ENCODE data around the gene SCAF8. TPM values are rescaled to one million over a fixed set of nuclear protein-coding genes. Genes with fewer than 3 reads are reported as not detected.
"Not testable (repeated sequence)": the region's sequence is repeated elsewhere in the genome, so short reads cannot be mapped to it uniquely, and the experiment has no call there.

Gene SCAF8
- total and polyA plus RNA-seq, 7 donors = 9.0 to 46.3 (median 37.1) TPM

DNA sequence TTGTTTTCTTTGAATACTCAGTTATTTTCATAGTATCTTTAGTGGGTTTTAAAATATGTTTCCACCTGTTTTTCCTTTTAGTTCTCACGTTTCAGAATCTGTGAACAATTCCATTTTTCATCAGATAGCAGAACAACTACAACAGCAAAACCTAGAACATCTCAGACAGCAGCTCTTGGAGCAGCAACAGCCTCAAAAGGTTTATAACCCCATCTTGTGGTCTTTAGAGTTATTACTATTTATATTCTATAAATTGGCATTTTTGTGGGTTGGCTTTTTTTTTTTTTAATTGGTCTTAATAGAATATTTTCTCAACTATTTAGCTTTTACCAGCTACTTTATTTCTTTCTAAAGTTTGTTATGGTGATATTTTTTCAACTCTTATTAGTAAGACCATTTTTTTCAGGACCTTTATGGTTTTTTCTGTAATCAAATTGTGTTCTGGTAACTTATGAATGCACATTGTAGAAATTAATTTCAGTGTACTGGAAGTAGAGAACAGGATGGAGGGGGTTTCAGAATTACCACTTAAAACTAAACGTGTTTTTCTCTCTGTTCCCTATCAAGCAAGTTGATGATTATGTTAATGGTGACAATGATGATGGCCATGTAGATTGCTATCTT lies 72.2 kb downstream of the SCAF8 start:
- H3K4me1 ChIP-seq = no peaks in the 10 kb centered on the region
- H3K36me3 ChIP-seq = peaks cover 0 to 58% (median 13%) of the 10 kb centered on the region in 4 donors
- no peak overlapping the region for H3K4me3 ChIP-seq
- H3K9me3 ChIP-seq = no peaks in the 10 kb centered on the region
- peak in 3 of 4 experiments; percentile 9 to 32 (median 24) for TF ChIP-seq CTCF (IDR thresholded peaks at IDR 0.05)
- no peak for TF ChIP-seq POLR2A (IDR thresholded peaks at IDR 0.05)
- no peak for DNase-seq
- 47 to 50% methylated on average over 2 of the region's 2 CpGs for WGBS, 2 donors
- H3K27me3 ChIP-seq = no peaks in the 10 kb centered on the region
- H3K27ac ChIP-seq = no peak overlapping the region
- intact Hi-C loops (cut with DNase I) = loop anchor here (1.0 to 5.0 kb wide), 3 partner anchors 73 to 653 kb away; partner anchors contain the start of gene SCAF8

DNA sequence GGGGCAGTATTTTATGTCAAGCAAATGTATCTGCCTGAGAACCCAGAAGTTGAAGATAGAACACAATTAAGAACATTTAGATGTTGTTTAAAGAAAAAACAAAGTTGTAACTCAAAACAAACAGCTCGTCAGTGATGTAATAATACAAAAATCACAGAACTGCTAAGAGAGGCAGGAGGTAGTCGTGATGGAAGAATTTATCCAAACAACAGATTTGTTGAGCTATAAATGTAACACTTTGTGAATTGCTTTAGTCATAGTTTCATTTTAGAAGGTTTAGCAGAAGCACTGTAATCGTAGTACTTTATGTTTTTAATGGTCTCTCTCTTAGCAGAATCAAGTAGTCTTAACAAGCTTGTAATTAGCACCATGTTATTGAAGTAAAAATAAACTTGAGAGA lies 73.6 kb downstream of the SCAF8 start:
- WGBS, 2 donors = 61 to 76% methylated on average over 3 of the region's 3 CpGs
- intact Hi-C loops (cut with DNase I) = loop anchor here (5.0 kb wide), 1 partner anchor 655 kb away; no protein-coding TSS in a partner anchor
- peaks cover 0 to 69% (median 19%) of the 10 kb centered on the region in 4 donors for H3K36me3 ChIP-seq
- no peaks in the 10 kb centered on the region for H3K9me3 ChIP-seq
- no peak overlapping the region for H3K4me3 ChIP-seq
- TF ChIP-seq EP300 (IDR thresholded peaks at IDR 0.05) (no peak), POLR2AphosphoS5 (IDR thresholded peaks at IDR 0.05) (no peak), CTCF (IDR thresholded peaks at IDR 0.05) (no peak), POLR2A (IDR thresholded peaks at IDR 0.05) (no peak)
- no peaks in the 10 kb centered on the region for H3K27me3 ChIP-seq
- peak overlapping the region in 1 of 4 donors; percentile 7 for H3K27ac ChIP-seq
- no peak for DNase-seq
- no peaks in the 10 kb centered on the region for H3K4me1 ChIP-seq

GRCh38 chr6:154811663-154812062 lies 78.4 kb downstream of the SCAF8 start:
- H3K4me3 ChIP-seq; DNase-seq; H3K4me1 ChIP-seq; intact Hi-C loops (cut with DNase I); H3K27me3 ChIP-seq; H3K27ac ChIP-seq; H3K9me3 ChIP-seq: not testable (repeated sequence)
- peaks cover 0 to 95% (median 28%) of the 10 kb centered on the region in 4 donors for H3K36me3 ChIP-seq
- WGBS, 2 donors = 94 to 99% methylated on average over 3 of the region's 3 CpGs

- H3K4me3 ChIP-seq = no peak overlapping the region
- H3K4me1 ChIP-seq = no peaks in the 10 kb centered on the region
- TF ChIP-seq POLR2AphosphoS5 (IDR thresholded peaks at IDR 0.05) (no peak), POLR2A (IDR thresholded peaks at IDR 0.05) (no peak), EP300 (IDR thresholded peaks at IDR 0.05) (no peak), CTCF (IDR thresholded peaks at IDR 0.05) (no peak)
- no peak for DNase-seq
- 79 to 93% methylated on average over 7 of the region's 7 CpGs for WGBS, 2 donors
- H3K27me3 ChIP-seq = no peaks in the 10 kb centered on the region
- intact Hi-C loops (cut with DNase I) = no loop called here
- peaks cover 0 to 99% (median 22%) of the 10 kb centered on the region in 4 donors for H3K36me3 ChIP-seq
- H3K9me3 ChIP-seq = no peaks in the 10 kb centered on the region
- H3K27ac ChIP-seq = no peak overlapping the region
Observed at GRCh38 chr6:154814063-154814462, 80.8 kb downstream of the SCAF8 start.

GRCh38 chr6:154815938-154816820 lies 83.0 kb downstream of the SCAF8 start:
- WGBS, 2 donors = 73 to 75% methylated on average over 5 of the region's 5 CpGs
- DNase-seq = no peak
- H3K27me3 ChIP-seq = no peaks in the 10 kb centered on the region
- intact Hi-C loops (cut with DNase I) = no loop called here
- H3K4me1 ChIP-seq = no peaks in the 10 kb centered on the region
- H3K9me3 ChIP-seq = no peaks in the 10 kb centered on the region
- no peak for TF ChIP-seq EP300 (IDR thresholded peaks at IDR 0.05)
- no peak for TF ChIP-seq CTCF (IDR thresholded peaks at IDR 0.05)
- no peak for TF ChIP-seq POLR2A (IDR thresholded peaks at IDR 0.05)
- TF ChIP-seq POLR2AphosphoS5 (IDR thresholded peaks at IDR 0.05) = no peak
- H3K27ac ChIP-seq = no peak overlapping the region
- peaks cover 0 to 99% (median 19%) of the 10 kb centered on the region in 4 donors for H3K36me3 ChIP-seq
- H3K4me3 ChIP-seq = no peak overlapping the region

Data from sigmoid colon (tissue), 7 donors.